Liver (tissue), 9 donors: ENCODE results near the gene SLFN12. TPM values are rescaled to one million over a fixed set of nuclear protein-coding genes. Genes with fewer than 3 reads are reported as not detected.

ENCODE experiments used
- DNase-seq: peaks from one replicate; pipeline ENCODE4 v3.0.0-alpha.2; 2017; ENCODE audit warnings: low spot score
- H3K27ac ChIP-seq, 2 donors: one replicate each; pipeline ENCODE4 v1.7.0; 2013; ENCODE audit warnings: inconsistent platforms in 2 of 2, low read length in 2 of 2, control low read depth in 1 of 2, low read depth in 1 of 2, mild to moderate bottlenecking in 1 of 2
- H3K27me3 ChIP-seq, 4 donors: one replicate each; pipeline versions ENCODE4 v1.6.1 to v1.7.0; 2013; ENCODE audit warnings: low read length in 3 of 4, inconsistent platforms in 1 of 4, mild to moderate bottlenecking in 1 of 4, moderate library complexity in 1 of 4; ENCODE audit not compliant: control insufficient read depth in 4 of 4, insufficient read depth in 4 of 4
- H3K36me3 ChIP-seq, 4 donors: one replicate each; pipeline versions ENCODE4 v1.6.1 to v1.7.0; 2013; ENCODE audit warnings: low read length in 3 of 4, mild to moderate bottlenecking in 3 of 4, low read depth in 1 of 4, moderate library complexity in 1 of 4; ENCODE audit not compliant: control insufficient read depth in 4 of 4, insufficient read depth in 3 of 4
- H3K4me1 ChIP-seq, 4 donors: one replicate each; pipeline versions ENCODE4 v1.6.1 to v1.7.0; 2013; ENCODE audit warnings: low read length in 3 of 4, mild to moderate bottlenecking in 3 of 4, moderate library complexity in 1 of 4; ENCODE audit not compliant: control insufficient read depth in 4 of 4, insufficient read depth in 4 of 4
- H3K4me3 ChIP-seq, 3 donors: one replicate each; pipeline versions ENCODE4 v1.6.1 to v1.7.0; 2013; ENCODE audit warnings: low read length in 3 of 3, control low read depth in 1 of 3, low read depth in 1 of 3, mild to moderate bottlenecking in 1 of 3
- H3K9ac ChIP-seq, 2 donors: one replicate each; pipeline ENCODE4 v1.7.0; 2013; ENCODE audit warnings: low read length in 2 of 2, mild to moderate bottlenecking in 2 of 2, moderate library complexity in 2 of 2, control low read depth in 1 of 2, low read depth in 1 of 2
- H3K9me3 ChIP-seq, 4 donors: one replicate each; pipeline versions ENCODE4 v1.6.1 to v1.7.0; 2013; ENCODE audit warnings: low read length in 3 of 4; ENCODE audit not compliant: control insufficient read depth in 4 of 4
- EGR1 ChIP-seq, 2 donors: IDR thresholded peaks; 2 replicates each; pipeline ENCODE4 v1.6.1; 2016 to 2018; ENCODE audit warnings: antibody characterized with exemption in 2 of 2, low read depth in 2 of 2
- FOXA1 ChIP-seq: IDR thresholded peaks from 2 replicates; pipeline ENCODE4 v1.6.1; 2016; ENCODE audit warnings: antibody characterized with exemption
- FOXA2 ChIP-seq: IDR thresholded peaks from 2 replicates; pipeline ENCODE4 v1.6.1; 2016; ENCODE audit warnings: antibody characterized with exemption
- GABPA ChIP-seq, 2 donors: IDR thresholded peaks in 1 of 2; conservative IDR thresholded peaks in 1 of 2; 2 replicates each; pipeline ENCODE4 v1.6.1; 2016; ENCODE audit warnings: antibody characterized with exemption in 2 of 2, mild to moderate bottlenecking in 1 of 2, moderate library complexity in 1 of 2
- HNF4A ChIP-seq, 2 donors: conservative IDR thresholded peaks; 2 replicates each; pipeline ENCODE4 v1.6.1; 2016; ENCODE audit warnings: antibody characterized with exemption in 2 of 2, mild to moderate bottlenecking in 2 of 2
- HNF4G ChIP-seq: IDR thresholded peaks from 2 replicates; pipeline ENCODE4 v1.6.1; 2016; ENCODE audit warnings: antibody characterized with exemption
- JUND ChIP-seq, 2 donors: IDR thresholded peaks; 2 replicates each; pipeline ENCODE4 v1.6.1; 2016; ENCODE audit warnings: antibody characterized with exemption in 2 of 2
- NR2F2 ChIP-seq: IDR thresholded peaks from 2 replicates; pipeline ENCODE4 v1.6.1; 2016; ENCODE audit warnings: antibody characterized with exemption
- RAD21 ChIP-seq, 2 donors: IDR thresholded peaks; 2 replicates each; pipeline ENCODE4 v1.6.1; 2016; ENCODE audit warnings: antibody characterized with exemption in 2 of 2, mild to moderate bottlenecking in 2 of 2
- RXRA ChIP-seq, 2 donors: IDR thresholded peaks; 2 replicates each; pipeline ENCODE4 v1.6.1; 2017 to 2018; ENCODE audit warnings: antibody characterized with exemption in 2 of 2, mild to moderate bottlenecking in 1 of 2
- SP1 ChIP-seq: IDR thresholded peaks from 2 replicates; pipeline ENCODE4 v1.6.1; 2018; ENCODE audit warnings: antibody characterized with exemption, mild to moderate bottlenecking
- TAF1 ChIP-seq: conservative IDR thresholded peaks from 2 replicates; pipeline ENCODE4 v1.6.1; 2016; ENCODE audit warnings: antibody characterized with exemption, mild to moderate bottlenecking
- YY1 ChIP-seq: IDR thresholded peaks from 2 replicates; pipeline ENCODE4 v1.6.1; 2016; ENCODE audit warnings: antibody characterized with exemption, mild to moderate bottlenecking
- WGBS: extraction: QIAGEN DNeasy Blood & Tissue Kit; methylation state at CpG from one replicate; pipeline ENCODE4 v1.1.7; 2013; 5-methylcytosine and 5-hydroxymethylcytosine counted together
- polyA plus RNA-seq, 2 donors: library from polyadenylated mRNA; stranded (reverse) in 1 of 2; unstranded in 1 of 2; fragments of 200-250 nt in 1 of 2; fragments of >200 nt in 1 of 2; fragmentation: Nextera tagmentation in 1 of 2; extraction: Ambion mirVana in 1 of 2; gene quantifications; one replicate each; pipeline versions ENCODE4 v1.2.1 to v1.2.3, GENCODE V29; 2013 to 2015
- total RNA-seq, 2 donors: library from RNA; depleted of rRNA; stranded (reverse); fragments of >200 nt; gene quantifications; one replicate each; pipeline ENCODE4 v1.2.3, GENCODE V29; 2014
- TF ChIP-seq, protein P1 (sequence below): fragments of 150-350 bp; IDR thresholded peaks from 2 replicates; pipeline ENCODE4 v1.5.1; 2017; ENCODE audit warnings: improper control_type of control experiment, low read depth, low read length; ENCODE audit not compliant: missing input control
- TF ChIP-seq, protein P2 (sequence below): IDR thresholded peaks from 2 replicates; pipeline ENCODE4 v1.6.1; 2016; ENCODE audit warnings: antibody characterized with exemption
- TF ChIP-seq, protein P3 (sequence below): IDR thresholded peaks from 2 replicates; pipeline ENCODE4 v1.6.1; 2016; ENCODE audit warnings: antibody characterized with exemption, mild to moderate bottlenecking
- TF ChIP-seq, protein P4 (sequence below): IDR thresholded peaks from 2 replicates; pipeline ENCODE4 v1.6.1; 2016; ENCODE audit warnings: antibody characterized with exemption
- TF ChIP-seq, protein P5 (sequence below): IDR thresholded peaks from 2 replicates; pipeline ENCODE4 v1.6.1; 2016; ENCODE audit warnings: antibody characterized with exemption
- donor health status: healthy.
- donor health status: healthy.
- donor health status: healthy.
- donor health status: healthy.
- donor health status: healthy.

The SLFN12 gene
- total and polyA plus RNA-seq, 4 donors, result 0.91 to 5.0 (median 2.2) TPM

DNA sequence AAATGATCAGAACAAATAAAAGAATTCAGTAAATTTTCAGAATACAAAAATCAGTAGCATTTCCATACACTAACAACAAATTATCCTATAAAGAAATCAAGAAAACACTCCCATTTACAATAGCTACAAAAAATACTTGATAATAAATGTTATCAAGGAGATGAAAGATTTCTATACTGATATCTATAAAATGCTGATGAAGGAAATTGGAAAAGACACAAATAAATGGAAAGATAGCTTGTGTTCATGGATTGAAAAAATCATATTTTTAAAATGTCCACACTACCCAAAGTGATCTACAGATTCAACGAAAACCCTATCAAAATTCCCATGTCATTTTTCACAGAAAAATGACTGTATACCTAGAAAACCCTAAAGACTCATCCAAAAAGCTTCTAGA is 18.1 kb downstream of the SLFN12 start:
- Histone ChIP-seq H3K9ac (no peak overlapping the region), H3K4me1 (no peaks in the 10 kb centered on the region), H3K9me3 (peaks cover 0 to 2% (median 0%) of the 10 kb centered on the region in 4 donors), H3K4me3 (no peak overlapping the region), H3K27ac (no peak overlapping the region), H3K27me3 (no peaks in the 10 kb centered on the region), H3K36me3 (peaks cover 0 to 4% (median 0%) of the 10 kb centered on the region in 4 donors)
- 89% methylated on average over 1 of the region's 1 CpG for WGBS
- DNase-seq, result no peak
- TF ChIP-seq, protein P1, sequence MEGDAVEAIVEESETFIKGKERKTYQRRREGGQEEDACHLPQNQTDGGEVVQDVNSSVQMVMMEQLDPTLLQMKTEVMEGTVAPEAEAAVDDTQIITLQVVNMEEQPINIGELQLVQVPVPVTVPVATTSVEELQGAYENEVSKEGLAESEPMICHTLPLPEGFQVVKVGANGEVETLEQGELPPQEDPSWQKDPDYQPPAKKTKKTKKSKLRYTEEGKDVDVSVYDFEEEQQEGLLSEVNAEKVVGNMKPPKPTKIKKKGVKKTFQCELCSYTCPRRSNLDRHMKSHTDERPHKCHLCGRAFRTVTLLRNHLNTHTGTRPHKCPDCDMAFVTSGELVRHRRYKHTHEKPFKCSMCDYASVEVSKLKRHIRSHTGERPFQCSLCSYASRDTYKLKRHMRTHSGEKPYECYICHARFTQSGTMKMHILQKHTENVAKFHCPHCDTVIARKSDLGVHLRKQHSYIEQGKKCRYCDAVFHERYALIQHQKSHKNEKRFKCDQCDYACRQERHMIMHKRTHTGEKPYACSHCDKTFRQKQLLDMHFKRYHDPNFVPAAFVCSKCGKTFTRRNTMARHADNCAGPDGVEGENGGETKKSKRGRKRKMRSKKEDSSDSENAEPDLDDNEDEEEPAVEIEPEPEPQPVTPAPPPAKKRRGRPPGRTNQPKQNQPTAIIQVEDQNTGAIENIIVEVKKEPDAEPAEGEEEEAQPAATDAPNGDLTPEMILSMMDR, result no peak
- TF ChIP-seq HNF4G (no peak), YY1 (no peak), RAD21 (IDR thresholded peaks at IDR 0.05) (no peak), FOXA2 (no peak), RXRA (IDR thresholded peaks at IDR 0.05) (no peak), JUND (IDR thresholded peaks at IDR 0.05) (no peak), EGR1 (IDR thresholded peaks at IDR 0.05; ENCODE audit: low read depth in 2 of 2) (no peak), SP1 (no peak), HNF4A (conservative IDR thresholded peaks at IDR 0.05) (no peak), TAF1 (no peak), NR2F2 (no peak), FOXA1 (no peak), GABPA (IDR thresholded peaks at IDR 0.05 in 1 of 2, conservative IDR thresholded peaks at IDR 0.05 in 1 of 2) (no peak)
- TF ChIP-seq, protein P2, sequence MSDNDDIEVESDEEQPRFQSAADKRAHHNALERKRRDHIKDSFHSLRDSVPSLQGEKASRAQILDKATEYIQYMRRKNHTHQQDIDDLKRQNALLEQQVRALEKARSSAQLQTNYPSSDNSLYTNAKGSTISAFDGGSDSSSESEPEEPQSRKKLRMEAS, result no peak
- TF ChIP-seq, protein P3, sequence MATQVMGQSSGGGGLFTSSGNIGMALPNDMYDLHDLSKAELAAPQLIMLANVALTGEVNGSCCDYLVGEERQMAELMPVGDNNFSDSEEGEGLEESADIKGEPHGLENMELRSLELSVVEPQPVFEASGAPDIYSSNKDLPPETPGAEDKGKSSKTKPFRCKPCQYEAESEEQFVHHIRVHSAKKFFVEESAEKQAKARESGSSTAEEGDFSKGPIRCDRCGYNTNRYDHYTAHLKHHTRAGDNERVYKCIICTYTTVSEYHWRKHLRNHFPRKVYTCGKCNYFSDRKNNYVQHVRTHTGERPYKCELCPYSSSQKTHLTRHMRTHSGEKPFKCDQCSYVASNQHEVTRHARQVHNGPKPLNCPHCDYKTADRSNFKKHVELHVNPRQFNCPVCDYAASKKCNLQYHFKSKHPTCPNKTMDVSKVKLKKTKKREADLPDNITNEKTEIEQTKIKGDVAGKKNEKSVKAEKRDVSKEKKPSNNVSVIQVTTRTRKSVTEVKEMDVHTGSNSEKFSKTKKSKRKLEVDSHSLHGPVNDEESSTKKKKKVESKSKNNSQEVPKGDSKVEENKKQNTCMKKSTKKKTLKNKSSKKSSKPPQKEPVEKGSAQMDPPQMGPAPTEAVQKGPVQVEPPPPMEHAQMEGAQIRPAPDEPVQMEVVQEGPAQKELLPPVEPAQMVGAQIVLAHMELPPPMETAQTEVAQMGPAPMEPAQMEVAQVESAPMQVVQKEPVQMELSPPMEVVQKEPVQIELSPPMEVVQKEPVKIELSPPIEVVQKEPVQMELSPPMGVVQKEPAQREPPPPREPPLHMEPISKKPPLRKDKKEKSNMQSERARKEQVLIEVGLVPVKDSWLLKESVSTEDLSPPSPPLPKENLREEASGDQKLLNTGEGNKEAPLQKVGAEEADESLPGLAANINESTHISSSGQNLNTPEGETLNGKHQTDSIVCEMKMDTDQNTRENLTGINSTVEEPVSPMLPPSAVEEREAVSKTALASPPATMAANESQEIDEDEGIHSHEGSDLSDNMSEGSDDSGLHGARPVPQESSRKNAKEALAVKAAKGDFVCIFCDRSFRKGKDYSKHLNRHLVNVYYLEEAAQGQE, result no peak
- TF ChIP-seq, protein P4, sequence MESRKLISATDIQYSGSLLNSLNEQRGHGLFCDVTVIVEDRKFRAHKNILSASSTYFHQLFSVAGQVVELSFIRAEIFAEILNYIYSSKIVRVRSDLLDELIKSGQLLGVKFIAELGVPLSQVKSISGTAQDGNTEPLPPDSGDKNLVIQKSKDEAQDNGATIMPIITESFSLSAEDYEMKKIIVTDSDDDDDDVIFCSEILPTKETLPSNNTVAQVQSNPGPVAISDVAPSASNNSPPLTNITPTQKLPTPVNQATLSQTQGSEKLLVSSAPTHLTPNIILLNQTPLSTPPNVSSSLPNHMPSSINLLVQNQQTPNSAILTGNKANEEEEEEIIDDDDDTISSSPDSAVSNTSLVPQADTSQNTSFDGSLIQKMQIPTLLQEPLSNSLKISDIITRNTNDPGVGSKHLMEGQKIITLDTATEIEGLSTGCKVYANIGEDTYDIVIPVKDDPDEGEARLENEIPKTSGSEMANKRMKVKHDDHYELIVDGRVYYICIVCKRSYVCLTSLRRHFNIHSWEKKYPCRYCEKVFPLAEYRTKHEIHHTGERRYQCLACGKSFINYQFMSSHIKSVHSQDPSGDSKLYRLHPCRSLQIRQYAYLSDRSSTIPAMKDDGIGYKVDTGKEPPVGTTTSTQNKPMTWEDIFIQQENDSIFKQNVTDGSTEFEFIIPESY, result no peak
- TF ChIP-seq, protein P5, sequence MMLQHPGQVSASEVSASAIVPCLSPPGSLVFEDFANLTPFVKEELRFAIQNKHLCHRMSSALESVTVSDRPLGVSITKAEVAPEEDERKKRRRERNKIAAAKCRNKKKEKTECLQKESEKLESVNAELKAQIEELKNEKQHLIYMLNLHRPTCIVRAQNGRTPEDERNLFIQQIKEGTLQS, result no peak
